H1 (cell line): ENCODE results near the gene RALY.

Experiments used
- CREB1 ChIP-seq: IDR thresholded peaks from 2 replicates; pipeline ENCODE4 v1.6.1; 2012; ENCODE audit warnings: inconsistent platforms
- HDAC6 ChIP-seq: IDR thresholded peaks from one replicate; pipeline ENCODE4 v1.7.1; 2012; ENCODE audit warnings: low read depth, mild to moderate bottlenecking, inconsistent platforms, low read length, moderate library complexity
- POLR2A ChIP-seq, 2 experiments: IDR thresholded peaks; 1 replicate in 1 of 2; 2 replicates in 1 of 2; pipeline ENCODE4 v1.6.1; 2011; ENCODE audit warnings: low read depth in 2 of 2, low read length in 2 of 2, mild to moderate bottlenecking in 2 of 2; ENCODE audit errors: control extremely low read depth in 1 of 2
- POLR2AphosphoS5 ChIP-seq: IDR thresholded peaks from 2 replicates; pipeline ENCODE4 v1.6.1; 2011; ENCODE audit warnings: low read depth, low read length
- SUZ12 ChIP-seq: fragments of 200-600 bp; sonication (generic); IDR thresholded peaks from 2 replicates; pipeline ENCODE4 v1.6.1; 2012; ENCODE audit warnings: mild to moderate bottlenecking, inconsistent platforms, low read length, moderate library complexity, mixed read lengths
- TF ChIP-seq, protein P1 (sequence below), 3 experiments: IDR thresholded peaks; 1 replicate in 2 of 3; 2 replicates in 1 of 3; pipeline versions ENCODE4 v1.5.1 to v1.6.1; 2011; ENCODE audit warnings: low read length in 3 of 3, mild to moderate bottlenecking in 3 of 3, inconsistent platforms in 2 of 3, low read depth in 1 of 3, moderate library complexity in 1 of 3; ENCODE audit not compliant: insufficient read depth in 1 of 3; ENCODE audit errors: control extremely low read depth in 1 of 3

DNA sequence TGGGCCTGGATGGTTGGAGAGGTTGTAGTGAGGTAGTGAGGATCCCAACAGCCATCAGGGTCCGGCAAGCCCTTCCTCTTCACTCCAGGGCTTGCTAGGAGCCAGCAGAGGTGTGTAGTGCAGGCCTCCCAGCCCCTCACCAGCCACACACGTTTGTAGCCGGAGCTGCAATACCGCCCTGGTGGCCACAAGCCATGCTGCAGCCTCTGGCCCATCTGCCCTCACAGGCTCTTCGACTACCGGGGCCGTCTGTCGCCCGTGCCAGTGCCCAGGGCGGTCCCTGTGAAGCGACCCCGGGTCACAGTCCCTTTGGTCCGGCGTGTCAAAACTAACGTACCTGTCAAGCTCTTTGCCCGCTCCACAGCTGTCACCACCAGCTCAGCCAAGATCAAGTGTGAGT lies 81.9 kb downstream of the RALY start:
- TF ChIP-seq, protein P1, sequence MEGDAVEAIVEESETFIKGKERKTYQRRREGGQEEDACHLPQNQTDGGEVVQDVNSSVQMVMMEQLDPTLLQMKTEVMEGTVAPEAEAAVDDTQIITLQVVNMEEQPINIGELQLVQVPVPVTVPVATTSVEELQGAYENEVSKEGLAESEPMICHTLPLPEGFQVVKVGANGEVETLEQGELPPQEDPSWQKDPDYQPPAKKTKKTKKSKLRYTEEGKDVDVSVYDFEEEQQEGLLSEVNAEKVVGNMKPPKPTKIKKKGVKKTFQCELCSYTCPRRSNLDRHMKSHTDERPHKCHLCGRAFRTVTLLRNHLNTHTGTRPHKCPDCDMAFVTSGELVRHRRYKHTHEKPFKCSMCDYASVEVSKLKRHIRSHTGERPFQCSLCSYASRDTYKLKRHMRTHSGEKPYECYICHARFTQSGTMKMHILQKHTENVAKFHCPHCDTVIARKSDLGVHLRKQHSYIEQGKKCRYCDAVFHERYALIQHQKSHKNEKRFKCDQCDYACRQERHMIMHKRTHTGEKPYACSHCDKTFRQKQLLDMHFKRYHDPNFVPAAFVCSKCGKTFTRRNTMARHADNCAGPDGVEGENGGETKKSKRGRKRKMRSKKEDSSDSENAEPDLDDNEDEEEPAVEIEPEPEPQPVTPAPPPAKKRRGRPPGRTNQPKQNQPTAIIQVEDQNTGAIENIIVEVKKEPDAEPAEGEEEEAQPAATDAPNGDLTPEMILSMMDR (IDR thresholded peaks at IDR 0.05; ENCODE audit: control extremely low read depth in 1 of 3, insufficient read depth in 1 of 3, low read depth in 1 of 3, low read length in 3 of 3) = peak; percentile 29 to 63 (median 61); a peak in 3 of 4 replicates
- TF ChIP-seq POLR2A (IDR thresholded peaks at IDR 0.05; ENCODE audit: control extremely low read depth in 1 of 2, low read depth in 2 of 2, low read length in 2 of 2) = no peak
- TF ChIP-seq HDAC6 = no peak
- TF ChIP-seq CREB1 = no peak
- no peak for TF ChIP-seq POLR2AphosphoS5
- no peak for TF ChIP-seq SUZ12
